ENCODE data around the gene NAGK.

The NAGK gene

DNA sequence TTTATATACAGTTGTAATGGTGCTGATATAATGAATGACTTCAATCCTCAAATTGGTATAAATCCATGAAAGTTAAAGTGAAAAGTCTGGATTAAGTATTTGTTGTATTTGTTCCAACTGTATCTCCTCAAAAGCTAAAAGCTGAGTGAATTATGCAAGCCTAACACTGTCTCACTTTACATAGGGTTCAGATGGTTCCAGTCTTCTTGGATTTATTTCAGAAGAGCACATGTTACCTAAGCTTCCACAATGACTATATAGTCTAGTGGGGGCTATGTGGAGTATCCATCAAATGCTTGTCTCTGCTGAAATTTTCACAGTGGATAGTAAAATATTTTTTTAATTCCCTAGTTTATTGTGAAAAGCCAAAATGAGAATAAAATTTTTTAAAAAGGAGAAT, 48.6 kb downstream of the NAGK start:
- peak; percentile 13 for DNase-seq (ENCODE audit: low read depth)
- no peak overlapping the region for H3K4me3 ChIP-seq (ENCODE audit: low read depth, low read length)
- TF ChIP-seq, protein P1, sequence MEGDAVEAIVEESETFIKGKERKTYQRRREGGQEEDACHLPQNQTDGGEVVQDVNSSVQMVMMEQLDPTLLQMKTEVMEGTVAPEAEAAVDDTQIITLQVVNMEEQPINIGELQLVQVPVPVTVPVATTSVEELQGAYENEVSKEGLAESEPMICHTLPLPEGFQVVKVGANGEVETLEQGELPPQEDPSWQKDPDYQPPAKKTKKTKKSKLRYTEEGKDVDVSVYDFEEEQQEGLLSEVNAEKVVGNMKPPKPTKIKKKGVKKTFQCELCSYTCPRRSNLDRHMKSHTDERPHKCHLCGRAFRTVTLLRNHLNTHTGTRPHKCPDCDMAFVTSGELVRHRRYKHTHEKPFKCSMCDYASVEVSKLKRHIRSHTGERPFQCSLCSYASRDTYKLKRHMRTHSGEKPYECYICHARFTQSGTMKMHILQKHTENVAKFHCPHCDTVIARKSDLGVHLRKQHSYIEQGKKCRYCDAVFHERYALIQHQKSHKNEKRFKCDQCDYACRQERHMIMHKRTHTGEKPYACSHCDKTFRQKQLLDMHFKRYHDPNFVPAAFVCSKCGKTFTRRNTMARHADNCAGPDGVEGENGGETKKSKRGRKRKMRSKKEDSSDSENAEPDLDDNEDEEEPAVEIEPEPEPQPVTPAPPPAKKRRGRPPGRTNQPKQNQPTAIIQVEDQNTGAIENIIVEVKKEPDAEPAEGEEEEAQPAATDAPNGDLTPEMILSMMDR (conservative IDR thresholded peaks at IDR 0.05; ENCODE audit: low read depth, low read length): no peak

DNA sequence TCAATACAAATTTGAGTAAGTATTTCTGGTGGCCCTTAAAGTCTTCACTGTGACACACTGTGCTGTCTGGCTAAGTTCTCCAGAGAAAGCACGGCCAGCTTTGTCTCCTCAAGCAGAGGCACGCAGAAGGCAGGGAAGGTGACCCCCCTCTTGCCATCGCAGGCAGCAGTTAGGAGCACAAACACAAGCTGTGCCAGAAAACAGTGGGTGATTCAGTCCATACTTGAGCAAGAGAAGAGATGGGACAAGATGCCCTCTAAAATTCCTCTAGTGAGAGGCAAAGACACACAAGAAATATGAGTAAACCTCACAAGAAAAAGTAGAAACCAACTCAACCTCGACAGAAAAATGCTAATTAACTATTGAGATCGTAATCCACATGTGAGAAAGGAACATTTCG, 51.7 kb downstream of the NAGK start:
- peak; percentile 25 for DNase-seq (ENCODE audit: low read depth)
- TF ChIP-seq, protein P1 (conservative IDR thresholded peaks at IDR 0.05; ENCODE audit: low read depth, low read length): no peak
- H3K4me3 ChIP-seq (ENCODE audit: low read depth, low read length): no peak overlapping the region

DNA sequence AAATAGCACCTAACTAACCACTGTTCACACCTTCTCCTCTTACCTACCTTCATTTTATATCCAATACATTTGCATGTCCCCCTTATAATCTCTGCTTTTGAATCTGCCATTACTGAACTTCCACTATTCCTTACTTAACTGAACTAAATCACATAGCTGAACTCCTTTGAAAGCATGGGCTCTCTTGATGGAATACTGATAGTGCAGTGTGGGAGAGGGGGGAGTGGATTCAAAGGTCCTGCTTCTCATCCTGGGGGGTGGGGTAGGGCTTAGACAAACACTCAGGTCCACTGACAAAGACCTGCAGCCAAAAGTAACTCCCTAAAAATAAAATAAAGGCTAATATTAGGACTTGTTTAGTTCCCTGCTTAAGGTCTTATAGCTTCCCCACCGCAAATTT, 53.0 kb downstream of the NAGK start:
- TF ChIP-seq, protein P1 (conservative IDR thresholded peaks at IDR 0.05; ENCODE audit: low read depth, low read length): no peak
- DNase-seq (ENCODE audit: low read depth): no peak
- no peak overlapping the region for H3K4me3 ChIP-seq (ENCODE audit: low read depth, low read length)

DNA sequence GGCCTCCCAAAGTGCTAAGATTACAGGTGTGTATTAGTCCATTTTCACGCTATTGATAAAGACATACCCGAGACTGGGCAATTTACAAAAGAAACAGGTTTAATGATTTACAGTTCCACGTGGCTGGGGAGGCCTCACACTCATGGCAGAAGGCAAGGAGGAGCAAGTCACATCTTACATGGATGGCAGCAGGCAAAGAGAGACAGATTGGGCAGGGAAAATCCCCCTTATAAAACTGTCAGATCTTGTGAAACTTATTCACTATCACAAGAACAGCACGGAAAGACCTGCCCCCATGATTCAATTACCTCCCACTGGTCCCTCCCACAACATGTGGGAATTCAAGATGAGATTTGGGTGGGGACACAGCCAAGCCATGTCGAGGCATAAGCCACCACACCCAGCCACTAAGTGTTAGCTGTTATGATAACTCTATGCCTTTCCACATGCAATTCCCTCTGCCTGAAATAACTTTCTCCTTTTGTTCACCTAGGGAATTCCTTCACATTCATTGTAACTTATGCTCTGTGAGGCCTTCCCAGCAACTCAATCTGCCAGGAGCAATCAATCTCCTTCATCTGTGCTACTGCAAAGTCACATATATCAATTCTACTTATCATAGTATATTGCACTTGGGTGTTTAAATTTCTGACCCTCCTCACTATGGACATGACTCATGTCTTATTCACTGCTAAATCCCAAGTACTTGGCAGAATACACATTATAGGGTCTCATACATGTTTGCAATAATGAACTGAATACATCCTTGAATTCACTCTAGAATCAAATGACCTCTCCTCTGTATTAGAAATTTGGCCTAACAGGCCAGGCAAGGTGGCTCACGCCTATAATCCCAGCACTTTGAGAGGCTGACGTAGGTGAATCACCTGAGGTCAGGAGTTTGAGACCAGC, 54.2 kb downstream of the NAGK start:
- TF ChIP-seq, protein P1 (conservative IDR thresholded peaks at IDR 0.05; ENCODE audit: low read depth, low read length): no peak
- no peak overlapping the region for H3K4me3 ChIP-seq (ENCODE audit: low read depth, low read length)
- peak; percentile 8 for DNase-seq (ENCODE audit: low read depth)

DNA sequence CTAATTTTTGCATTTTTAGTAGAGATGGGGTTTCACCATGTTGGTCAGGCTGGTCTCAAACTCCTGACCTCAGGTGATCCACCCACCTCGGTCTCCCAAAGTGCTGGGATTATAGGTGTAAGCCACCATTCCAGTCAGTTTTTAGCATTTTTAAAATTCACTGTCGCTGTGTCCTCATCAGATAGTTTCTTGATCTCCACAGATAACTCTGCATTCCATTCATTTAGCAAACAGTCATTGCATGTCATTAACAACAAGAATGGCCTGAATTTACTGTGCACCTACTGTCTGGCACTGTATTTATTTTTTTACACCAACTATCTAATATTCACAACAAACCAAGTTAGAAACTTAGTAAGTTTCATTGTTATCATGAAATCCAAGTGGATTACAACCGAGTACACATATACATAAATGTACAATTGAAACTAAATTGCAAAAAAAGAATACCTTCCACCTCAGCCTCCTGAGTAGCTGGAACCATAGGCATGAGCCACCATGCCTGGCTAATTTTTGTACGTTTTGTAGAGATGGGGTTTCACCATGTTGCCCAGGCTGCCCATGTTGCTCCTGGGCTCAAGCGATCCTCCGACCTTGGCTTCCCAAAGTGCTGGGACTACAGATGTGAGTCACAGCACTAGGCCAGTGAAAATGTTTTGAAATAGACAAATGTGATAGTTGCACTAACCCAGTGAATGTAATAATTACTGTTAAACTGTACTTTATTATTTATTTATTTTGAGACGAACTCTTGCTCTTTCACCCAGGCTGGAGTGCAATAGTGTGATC, 57.3 kb downstream of the NAGK start:
- H3K4me3 ChIP-seq (ENCODE audit: low read depth, low read length): no peak overlapping the region
- peak; percentile 4 for DNase-seq (ENCODE audit: low read depth)
- TF ChIP-seq, protein P1 (conservative IDR thresholded peaks at IDR 0.05; ENCODE audit: low read depth, low read length): no peak

DNA sequence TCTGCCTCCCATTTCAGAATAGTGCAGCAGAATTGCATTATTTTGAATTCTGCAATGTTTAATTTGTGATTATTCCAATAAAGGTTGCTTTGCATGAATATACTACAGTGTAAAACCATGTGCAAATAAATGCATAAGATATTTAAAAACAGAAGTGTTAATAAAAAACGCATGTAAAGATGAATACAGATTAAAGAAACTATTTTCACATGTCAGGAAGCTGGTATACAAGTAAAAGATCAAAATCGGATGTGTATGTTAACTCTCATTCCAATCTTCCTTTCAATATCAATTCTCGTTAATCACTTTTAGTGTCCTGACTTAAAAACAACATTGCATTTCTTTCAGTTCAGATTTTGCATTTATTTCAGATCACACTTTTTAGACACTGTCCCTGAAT, 58.5 kb downstream of the NAGK start:
- H3K4me3 ChIP-seq (ENCODE audit: low read depth, low read length): no peak overlapping the region
- no peak for DNase-seq (ENCODE audit: low read depth)
- TF ChIP-seq, protein P1 (conservative IDR thresholded peaks at IDR 0.05; ENCODE audit: low read depth, low read length): no peak

All from choroid plexus epithelial cell (primary cell).